ENCODE measurements around the gene ALKBH8. TPM values are rescaled to one million over a fixed set of nuclear protein-coding genes. Genes with fewer than 3 reads are reported as not detected.

The ALKBH8 gene
- total RNA-seq, 1 experiment from 2014 or later = 15.7 TPM

DNA sequence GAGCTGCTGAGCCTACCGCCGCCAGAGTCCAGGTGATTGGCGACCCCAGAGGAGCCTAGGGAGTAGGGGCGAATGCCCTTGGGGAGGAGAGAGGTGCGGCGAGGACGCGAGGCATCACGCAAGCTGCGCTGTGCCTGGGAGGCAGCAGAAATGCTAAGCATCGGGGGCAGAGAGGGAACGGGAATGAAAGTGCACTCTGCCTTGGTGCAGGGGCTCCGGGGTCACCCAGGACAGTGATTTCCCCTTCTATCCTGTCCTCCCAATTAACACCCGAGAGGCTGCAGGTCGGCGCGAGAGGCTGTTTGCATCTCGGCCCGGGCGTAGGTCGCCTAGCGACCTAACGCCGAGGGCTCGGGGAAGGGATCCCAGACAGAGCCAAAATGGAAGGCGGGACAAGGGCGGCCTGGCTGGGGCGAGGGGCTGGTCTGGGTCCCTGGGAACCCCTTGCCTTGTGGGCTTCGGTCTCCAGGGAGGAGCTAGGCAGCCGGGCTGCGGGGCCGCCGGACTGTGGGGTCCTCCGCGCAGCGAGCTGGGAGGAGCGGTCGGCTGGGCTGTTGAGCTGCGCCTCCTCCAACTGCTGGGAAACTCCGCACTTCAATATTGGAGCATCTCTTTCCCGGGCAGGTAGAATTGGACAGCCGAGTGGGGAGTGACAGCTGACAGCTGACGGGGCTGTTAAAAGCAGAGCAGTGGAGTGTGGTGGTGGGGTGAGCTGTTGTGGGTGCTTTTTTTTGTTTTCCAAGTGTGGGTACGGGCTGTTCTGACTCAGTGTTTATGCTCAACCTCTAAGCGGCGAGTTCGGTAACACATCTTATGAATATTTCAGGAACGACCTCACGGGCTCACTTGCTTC, 26.1 kb upstream of the ALKBH8 start:
- Mint-ChIP-seq H3K36me3 (ENCODE audit: insufficient read depth, unreplicated experiment) (no peaks in the 10 kb centered on the region), H3K4me3 (ENCODE audit: unreplicated experiment) (peak overlapping the region; percentile 75), H3K4me1 (ENCODE audit: low read depth, unreplicated experiment) (peaks cover 17% of the 10 kb centered on the region), H3K27me3 (ENCODE audit: insufficient read depth, unreplicated experiment) (peaks cover 40% of the 10 kb centered on the region), H3K9me3 (ENCODE audit: unreplicated experiment) (no peaks in the 10 kb centered on the region), H3K27ac (ENCODE audit: unreplicated experiment) (no peak overlapping the region)
- POLR2A ChIA-PET = no interaction called here
- intact Hi-C loops (cut with micrococcal nuclease; ENCODE audit: unreplicated experiment) = no loop called here
- Histone ChIP-seq H3K27me3 (replicated peaks; ENCODE audit: control insufficient read depth, insufficient read depth, low read length) (peaks cover 11% of the 10 kb centered on the region), H3K4me3 (ENCODE audit: low read depth, low read length) (peak overlapping the region; percentile 77), H3K9me3 (no peaks in the 10 kb centered on the region), H3K4me1 (peaks cover 4% of the 10 kb centered on the region; the same call in 1 of the 2 replicates), H3K36me3 (ENCODE audit: control insufficient read depth, insufficient read depth, low read length) (no peaks in the 10 kb centered on the region)
- no peak for TF ChIP-seq CTCF (IDR thresholded peaks at IDR 0.05; ENCODE audit: insufficient read depth in 1 of 2, low read depth in 1 of 2, low read length in 1 of 2, severe bottlenecking in 1 of 2, unreplicated experiment in 1 of 2)
- no TSS peak for BruUV-seq (replicated peaks)
- CTCF ChIA-PET = interaction anchor here (0.7 kb wide), 1 partner anchor 98 kb away, joined by 4 read pairs; no protein-coding TSS in a partner anchor
- peak in 1 of 2 experiments; percentile 35 for DNase-seq

DNA sequence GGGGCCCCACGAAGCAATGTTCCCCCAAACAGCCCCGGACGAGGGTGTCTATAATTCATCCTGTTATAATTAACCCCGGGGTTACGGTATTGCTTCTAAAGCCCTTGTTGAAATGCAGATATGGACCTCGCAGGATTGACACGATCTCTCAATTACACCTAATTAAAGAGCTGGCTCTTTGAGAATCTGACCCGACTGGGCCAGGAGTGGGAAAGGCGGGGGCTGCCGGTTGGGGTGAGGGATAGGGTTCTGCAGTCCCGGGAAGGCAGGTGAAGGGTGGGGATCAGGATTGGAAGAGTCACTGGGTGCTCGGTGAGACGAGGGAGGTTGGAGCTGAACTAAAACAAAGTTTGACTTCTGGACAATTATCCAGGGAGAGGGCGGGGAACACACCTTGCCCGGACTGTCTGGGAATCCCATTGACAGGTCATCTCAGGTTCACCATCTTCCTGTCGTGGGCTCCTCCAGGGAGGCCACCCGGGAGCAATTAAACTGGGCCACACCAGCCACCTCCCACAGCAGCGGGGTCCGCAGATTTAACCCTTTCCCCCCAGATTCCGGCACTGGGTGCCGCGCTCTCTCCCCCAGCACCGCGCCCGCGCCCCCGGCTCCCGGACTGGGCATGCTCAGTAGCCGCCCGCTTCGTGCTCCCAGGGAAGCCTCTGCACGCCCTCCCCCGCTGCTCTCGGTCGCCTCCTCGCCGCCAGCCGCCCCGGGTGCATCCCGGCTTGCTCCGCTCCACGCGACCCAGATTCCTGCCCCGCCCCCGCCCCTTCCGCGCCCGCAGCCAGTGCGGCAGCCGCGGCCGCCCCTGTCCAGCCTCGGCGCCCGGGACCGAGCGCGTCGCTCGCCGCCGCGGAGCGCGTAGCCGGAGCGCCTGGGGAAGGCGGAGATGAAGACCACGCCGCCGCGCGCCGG, 25.2 kb upstream of the ALKBH8 start, which contains the start of gene ELMOD1:
TSS of gene ELMOD1 (plus strand) at position 688 of the 918 bp plus-strand sequence. CDS start 27,043 bp downstream, outside the sequence.
- POLR2A ChIA-PET = no interaction called here
- H3K27me3 ChIP-seq (replicated peaks; ENCODE audit: control insufficient read depth, insufficient read depth, low read length) = peaks cover 11% of the 10 kb centered on the region

More for the DNA sequence above, 25.2 kb upstream of the ALKBH8 start, which contains the start of gene ELMOD1:
- H3K4me1 ChIP-seq = peaks cover 4% of the 10 kb centered on the region; the same call in 1 of the 2 replicates
- Mint-ChIP-seq H3K27ac (ENCODE audit: unreplicated experiment) (no peak within 1 kb of the TSS), H3K9me3 (ENCODE audit: unreplicated experiment) (no peaks in the 10 kb centered on the region), H3K27me3 (ENCODE audit: insufficient read depth, unreplicated experiment) (peaks cover 45% of the 10 kb centered on the region), H3K4me1 (ENCODE audit: low read depth, unreplicated experiment) (peaks cover 17% of the 10 kb centered on the region), H3K4me3 (ENCODE audit: unreplicated experiment) (peak within 1 kb of the TSS; percentile 75), H3K36me3 (ENCODE audit: insufficient read depth, unreplicated experiment) (no peaks in the 10 kb centered on the region)
- TF ChIP-seq CTCF (IDR thresholded peaks at IDR 0.05; ENCODE audit: insufficient read depth in 1 of 2, low read depth in 1 of 2, low read length in 1 of 2, severe bottlenecking in 1 of 2, unreplicated experiment in 1 of 2) = peak; percentile 25 to 43
- CTCF ChIA-PET = interaction anchor here (1.6 kb wide), 1 partner anchor 99 kb away, joined by 5 read pairs; no protein-coding TSS in a partner anchor
- H3K9me3 ChIP-seq = no peaks in the 10 kb centered on the region
- DNase-seq = peak; percentile 72 to 80
- intact Hi-C loops (cut with micrococcal nuclease; ENCODE audit: unreplicated experiment) = no loop called here
- peak within 1 kb of the TSS; percentile 77 for H3K4me3 ChIP-seq (ENCODE audit: low read depth, low read length)
- no peaks in the 10 kb centered on the region for H3K36me3 ChIP-seq (ENCODE audit: control insufficient read depth, insufficient read depth, low read length)
- BruUV-seq (replicated peaks) = no TSS peak

Measured in Caco-2 (cell line).